Mesothelial cell of epicardium (in vitro differentiated cells): ENCODE measurements around the gene RABGAP1. TPM values are rescaled to one million over a fixed set of nuclear protein-coding genes. Genes with fewer than 3 reads are reported as not detected.

ENCODE experiments used
- DNase-seq, 2 experiments: peaks; one replicate each; pipeline ENCODE4 v3.0.0; 2021; ENCODE audit warnings: low spot score in 2 of 2; ENCODE audit not compliant: unreplicated experiment in 2 of 2
- H3K27ac Mint-ChIP-seq: 2 replicates; pipeline ENCODE4 v1.8.0; 2021; ENCODE audit warnings: mixed read lengths
- H3K27me3 Mint-ChIP-seq: 2 replicates; pipeline ENCODE4 v1.8.0; 2021; ENCODE audit warnings: low read depth, mixed read lengths
- H3K36me3 Mint-ChIP-seq: 2 replicates; pipeline ENCODE4 v1.8.0; 2021; ENCODE audit warnings: mixed read lengths
- H3K4me1 Mint-ChIP-seq: 2 replicates; pipeline ENCODE4 v1.8.0; 2021; ENCODE audit warnings: mixed read lengths
- H3K4me3 Mint-ChIP-seq: 2 replicates; pipeline ENCODE4 v1.8.0; 2021; ENCODE audit warnings: mild to moderate bottlenecking, moderate library complexity, mixed read lengths
- H3K9me3 Mint-ChIP-seq: 2 replicates; pipeline ENCODE4 v1.8.0; 2021; ENCODE audit warnings: mixed read lengths
- CTCF ChIP-seq: fragments of 200-600 bp; sonication (generic); IDR thresholded peaks from one replicate; pipeline ENCODE4 v1.5.0; 2021; ENCODE audit warnings: antibody characterized with exemption; ENCODE audit not compliant: unreplicated experiment
- total RNA-seq: library from RNA; stranded (reverse); gene quantifications from 3 replicates; pipeline ENCODE4 v1.2.1, GENCODE V29; 2021

RABGAP1 gene
- total RNA-seq, 1 donor from 2014 or later: 88.1 TPM

- peaks cover 7% of the 10 kb centered on the region for H3K4me1 Mint-ChIP-seq
- H3K27ac Mint-ChIP-seq: no peak overlapping the region
- H3K9me3 Mint-ChIP-seq: peaks cover 16% of the 10 kb centered on the region
- H3K4me3 Mint-ChIP-seq: no peak overlapping the region
- no peaks in the 10 kb centered on the region for H3K27me3 Mint-ChIP-seq
- DNase-seq: no peak
- peaks cover 25% of the 10 kb centered on the region for H3K36me3 Mint-ChIP-seq
- no peak for TF ChIP-seq CTCF
These were observed 100.7 kb downstream of the RABGAP1 start for GRCh38 chr9:123041489-123041888.

- DNase-seq: no peak
- Mint-ChIP-seq H3K4me1 (peaks cover 4% of the 10 kb centered on the region), H3K27me3 (no peaks in the 10 kb centered on the region), H3K27ac (no peak overlapping the region), H3K4me3 (no peak overlapping the region), H3K36me3 (peaks cover 25% of the 10 kb centered on the region), H3K9me3 (peaks cover 16% of the 10 kb centered on the region)
- TF ChIP-seq CTCF: no peak
These were observed 102.5 kb downstream of the RABGAP1 start for GRCh38 chr9:123043081-123043939.

GRCh38 chr9:123044586-123044985 lies 103.8 kb downstream of the RABGAP1 start:
- H3K4me3 Mint-ChIP-seq: no peak overlapping the region
- H3K4me1 Mint-ChIP-seq: peaks cover 8% of the 10 kb centered on the region
- peaks cover 25% of the 10 kb centered on the region for H3K36me3 Mint-ChIP-seq
- no peak for DNase-seq
- no peaks in the 10 kb centered on the region for H3K27me3 Mint-ChIP-seq
- H3K27ac Mint-ChIP-seq: peak overlapping the region; percentile 27
- H3K9me3 Mint-ChIP-seq: peaks cover 16% of the 10 kb centered on the region
- no peak for TF ChIP-seq CTCF

GRCh38 chr9:123046406-123047195 lies 105.8 kb downstream of the RABGAP1 start:
- Mint-ChIP-seq H3K9me3 (peaks cover 16% of the 10 kb centered on the region), H3K36me3 (peaks cover 28% of the 10 kb centered on the region), H3K4me3 (no peak overlapping the region), H3K27me3 (no peaks in the 10 kb centered on the region), H3K27ac (no peak overlapping the region), H3K4me1 (peaks cover 8% of the 10 kb centered on the region)
- no peak for DNase-seq
- TF ChIP-seq CTCF: no peak

- Mint-ChIP-seq H3K27me3 (no peaks in the 10 kb centered on the region), H3K9me3 (no peaks in the 10 kb centered on the region), H3K4me1 (peaks cover 8% of the 10 kb centered on the region), H3K27ac (no peak overlapping the region), H3K4me3 (no peak overlapping the region), H3K36me3 (peaks cover 9% of the 10 kb centered on the region)
- DNase-seq: no peak
- no peak for TF ChIP-seq CTCF
These were observed 107.9 kb downstream of the RABGAP1 start for GRCh38 chr9:123048748-123049147.
